B cell (primary cell): ENCODE data around the gene TSPAN10. TPM values are rescaled to one million over a fixed set of nuclear protein-coding genes. Genes with fewer than 3 reads are reported as not detected.

Experiments
- ATAC-seq: fragments of 200-7000 bp; cut with Tn5 transposase; one replicate; pipeline ENCODE4 v1.10.0; 2021; ENCODE audit warnings: low read depth, mild to moderate bottlenecking, moderate number of reproducible peaks, moderate library complexity
- CTCF ChIA-PET: fragments of 350-600 bp; sonication (Branson Sonifier 250); formaldehyde crosslinking; loops from one replicate; lab custom pipeline; 2021; ENCODE audit warnings: antibody characterized with exemption, inconsistent platforms; lab: Charles Lee
- POLR2A ChIA-PET: fragments of 350-600 bp; sonication (Branson Sonifier 250); formaldehyde crosslinking; loops from one replicate; lab custom pipeline; 2021; ENCODE audit warnings: antibody characterized with exemption; lab: Charles Lee
- DNase-seq: peaks from one replicate; pipeline ENCODE4 v3.0.0; 2013
- H2AFZ ChIP-seq: 2 replicates; pipeline ENCODE4 v1.6.1; 2012; ENCODE audit warnings: mild to moderate bottlenecking, low read depth, low read length; ENCODE audit not compliant: insufficient read depth, poor library complexity, severe bottlenecking
- H3K27ac ChIP-seq, 2 donors: 1 replicate in 1 of 2; 2 replicates in 1 of 2; pipeline ENCODE4 v1.5.1; 2012 to 2013; ENCODE audit warnings: low read length in 2 of 2, mild to moderate bottlenecking in 2 of 2, moderate library complexity in 1 of 2
- H3K27me3 ChIP-seq, 4 experiments: fragments of 200-600 bp in 1 of 4; sonication (generic) in 1 of 4; replicated peaks in 1 of 4; 1 replicate in 2 of 4; 2 replicates in 2 of 4; pipeline versions ENCODE4 v1.6.1 to v1.7.0; 2013 to 2016; ENCODE audit warnings: low read length in 3 of 4, mild to moderate bottlenecking in 2 of 4, mixed read lengths in 1 of 4, moderate library complexity in 1 of 4; ENCODE audit not compliant: insufficient read depth in 4 of 4, control insufficient read depth in 3 of 4; ENCODE audit errors: control extremely low read depth in 1 of 4
- H3K36me3 ChIP-seq, 2 experiments: replicated peaks in 1 of 2; 1 replicate in 1 of 2; 2 replicates in 1 of 2; pipeline versions ENCODE4 v1.6.1 to v1.7.1; 2013; ENCODE audit warnings: low read length in 1 of 2; ENCODE audit not compliant: insufficient read depth in 2 of 2, control insufficient read depth in 1 of 2; ENCODE audit errors: control extremely low read depth in 1 of 2, extremely low read depth in 1 of 2
- H3K4me1 ChIP-seq, 2 donors: fragments of 200-600 bp in 1 of 2; sonication (generic) in 1 of 2; 1 replicate in 1 of 2; 2 replicates in 1 of 2; pipeline versions ENCODE4 v1.5.1 to v1.6.1; 2013 to 2017; ENCODE audit warnings: low read length in 2 of 2; ENCODE audit not compliant: control insufficient read depth in 2 of 2, insufficient read depth in 2 of 2
- H3K4me2 ChIP-seq: replicated peaks from 2 replicates; pipeline ENCODE3; 2012; ENCODE audit warnings: mild to moderate bottlenecking, low read depth, low read length; ENCODE audit not compliant: poor library complexity, severe bottlenecking
- H3K4me3 ChIP-seq, 5 experiments: fragments of 200-600 bp in 1 of 5; sonication (generic) in 1 of 5; 1 replicate in 3 of 5; 2 replicates in 2 of 5; pipeline versions ENCODE4 v1.5.1 to v1.7.0; 2011 to 2016; ENCODE audit warnings: low read length in 4 of 5, mild to moderate bottlenecking in 4 of 5, low read depth in 2 of 5, control low read depth in 1 of 5, moderate library complexity in 1 of 5; ENCODE audit not compliant: insufficient read depth in 1 of 5; ENCODE audit errors: control extremely low read depth in 1 of 5, extremely low read depth in 1 of 5
- H3K79me2 ChIP-seq: fragments of 200-600 bp; sonication (generic); one replicate; pipeline ENCODE4 v1.6.0; 2016; ENCODE audit warnings: low read length; ENCODE audit not compliant: control insufficient read depth, insufficient read depth
- H3K9ac ChIP-seq: fragments of 200-600 bp; sonication (generic); 2 replicates; pipeline ENCODE4 v1.6.1; 2017; ENCODE audit warnings: mild to moderate bottlenecking, low read length, moderate library complexity
- H3K9me3 ChIP-seq, 3 donors: one replicate each; pipeline versions ENCODE4 v1.6.1 to v1.7.1; 2013; ENCODE audit warnings: low read length in 2 of 3; ENCODE audit not compliant: control insufficient read depth in 2 of 3, insufficient read depth in 1 of 3; ENCODE audit errors: control extremely low read depth in 1 of 3
- H4K20me1 ChIP-seq: 2 replicates; pipeline ENCODE4 v1.6.0; 2012; ENCODE audit warnings: mild to moderate bottlenecking, low read length; ENCODE audit not compliant: insufficient read depth, control insufficient read depth, poor library complexity, severe bottlenecking
- H3K27ac Mint-ChIP-seq: one replicate; pipeline ENCODE4 v1.8.0; 2021; ENCODE audit warnings: mixed read lengths
- H3K27me3 Mint-ChIP-seq: one replicate; pipeline ENCODE4 v1.8.0; 2021; ENCODE audit warnings: mixed read lengths
- H3K4me1 Mint-ChIP-seq: one replicate; pipeline ENCODE4 v1.8.0; 2021; ENCODE audit warnings: mixed read lengths
- H3K4me3 Mint-ChIP-seq: one replicate; pipeline ENCODE4 v1.8.0; 2021; ENCODE audit warnings: mixed read lengths
- H3K9me3 Mint-ChIP-seq: one replicate; pipeline ENCODE4 v1.8.0; 2022; ENCODE audit warnings: mixed read lengths; ENCODE audit not compliant: insufficient read depth
- CTCF ChIP-seq: fragments of 200-600 bp; IDR thresholded peaks from one replicate; pipeline ENCODE4 v1.8.0; 2022; ENCODE audit warnings: antibody characterized with exemption, mild to moderate bottlenecking
- EZH2 ChIP-seq: IDR thresholded peaks from 2 replicates; pipeline ENCODE4 v1.6.1; 2012; ENCODE audit warnings: borderline replicate concordance, low read depth, mild to moderate bottlenecking, moderate library complexity, low read length; ENCODE audit not compliant: insufficient read depth, poor library complexity, severe bottlenecking
- WGBS: methylation state at CpG from one replicate; pipeline ENCODE4 v1.1.5; 2013; ENCODE audit warnings: missing lambda C conversion rate; ENCODE audit not compliant: insufficient coverage; 5-methylcytosine and 5-hydroxymethylcytosine counted together
- intact Hi-C: fragments of 100-400 bp; cut with micrococcal nuclease; formaldehyde crosslinking; loops from one replicate; pipeline ENCODE4 v1.10.0; 2022
- polyA plus RNA-seq: library from polyadenylated mRNA; depleted of rRNA; stranded (reverse); fragments of >200 nt; gene quantifications from 2 replicates; pipeline ENCODE4 v1.2.3, GENCODE V29; 2012
- total RNA-seq, 2 donors: library from RNA; stranded (reverse); fragments of 120-200 nt in 1 of 2; gene quantifications; 1 replicate in 1 of 2; 2 replicates in 1 of 2; pipeline versions ENCODE4 v1.2.3 to v1.2.4, GENCODE V29; 2013 to 2022

TSPAN10 gene
- total and polyA plus RNA-seq, 2 donors (not counting 1 experiment from before 2014, with no cell fraction given), result 0.34 to 1.1 TPM

GRCh38 chr17:81640011-81640410 lies 3.0 kb downstream of the TSPAN10 start:
- Histone ChIP-seq H3K9me3 (no peaks in the 10 kb centered on the region), H3K4me2 (no peak overlapping the region), H3K4me3 (no peak overlapping the region), H3K4me1 (peaks cover 11 to 20% of the 10 kb centered on the region in 2 donors), H3K27me3 (no peaks in the 10 kb centered on the region), H2AFZ (no peak overlapping the region), H3K9ac (no peak overlapping the region), H4K20me1 (peaks cover 14% of the 10 kb centered on the region), H3K79me2 (peaks cover 17% of the 10 kb centered on the region), H3K27ac (no peak overlapping the region), H3K36me3 (no peaks in the 10 kb centered on the region)
- intact Hi-C loops, result no loop called here
- H3K27ac Mint-ChIP-seq, result no peak overlapping the region
- DNase-seq (no peak), ATAC-seq (no peak)
- TF ChIP-seq CTCF, result no peak
- TF ChIP-seq EZH2, result no peak
- H3K27me3 Mint-ChIP-seq, result no peaks in the 10 kb centered on the region
- CTCF ChIA-PET, result interaction anchor here (0.7 kb wide), 1 partner anchor 315 kb away, joined by 3 read pairs; no protein-coding TSS in a partner anchor
- no peak overlapping the region for H3K4me3 Mint-ChIP-seq
- H3K9me3 Mint-ChIP-seq, result no peaks in the 10 kb centered on the region
- peaks cover 15% of the 10 kb centered on the region for H3K4me1 Mint-ChIP-seq
- POLR2A ChIA-PET, result no interaction called here
- WGBS, result 94% methylated on average over 2 of the region's 9 CpGs

GRCh38 chr17:81641825-81642489 lies 5.0 kb downstream of the TSPAN10 start:
- Histone ChIP-seq H3K27me3 (no peaks in the 10 kb centered on the region), H3K9me3 (no peaks in the 10 kb centered on the region), H3K9ac (no peak overlapping the region), H3K4me3 (no peak overlapping the region), H3K79me2 (no peaks in the 10 kb centered on the region), H3K4me2 (no peak overlapping the region), H3K27ac (no peak overlapping the region), H2AFZ (no peak overlapping the region), H3K36me3 (no peaks in the 10 kb centered on the region), H3K4me1 (peaks cover 0 to 5% of the 10 kb centered on the region in 2 donors), H4K20me1 (no peaks in the 10 kb centered on the region)
- ChIA-PET CTCF (no interaction called here), POLR2A (no interaction called here)
- Mint-ChIP-seq H3K4me3 (no peak overlapping the region), H3K27ac (no peak overlapping the region), H3K9me3 (no peaks in the 10 kb centered on the region), H3K4me1 (peaks cover 3% of the 10 kb centered on the region), H3K27me3 (no peaks in the 10 kb centered on the region)
- intact Hi-C loops, result no loop called here
- no peak for ATAC-seq
- TF ChIP-seq CTCF, result no peak
- 96% methylated on average over 15 of the region's 17 CpGs for WGBS
- DNase-seq, result no peak
